Choroid plexus epithelial cell (primary cell): ENCODE data around the gene FRMD3.
"Not testable (repeated sequence)": the region's sequence is repeated elsewhere in the genome, so short reads cannot be mapped to it uniquely, and the experiment has no call there.

ENCODE experiments used
- DNase-seq: peaks from one replicate; pipeline ENCODE4 v3.0.0-alpha.2; 2010; ENCODE audit warnings: low read depth
- H3K4me3 ChIP-seq: 2 replicates; pipeline ENCODE4 v1.5.1; 2011; ENCODE audit warnings: low read depth, mild to moderate bottlenecking, control low read depth, low read length, moderate library complexity
- TF ChIP-seq, protein P1 (sequence below): conservative IDR thresholded peaks from 2 replicates; pipeline ENCODE4 v1.5.1; 2011; ENCODE audit warnings: low read depth, mild to moderate bottlenecking, control low read depth, inconsistent platforms, low read length, moderate library complexity

FRMD3 gene

DNA sequence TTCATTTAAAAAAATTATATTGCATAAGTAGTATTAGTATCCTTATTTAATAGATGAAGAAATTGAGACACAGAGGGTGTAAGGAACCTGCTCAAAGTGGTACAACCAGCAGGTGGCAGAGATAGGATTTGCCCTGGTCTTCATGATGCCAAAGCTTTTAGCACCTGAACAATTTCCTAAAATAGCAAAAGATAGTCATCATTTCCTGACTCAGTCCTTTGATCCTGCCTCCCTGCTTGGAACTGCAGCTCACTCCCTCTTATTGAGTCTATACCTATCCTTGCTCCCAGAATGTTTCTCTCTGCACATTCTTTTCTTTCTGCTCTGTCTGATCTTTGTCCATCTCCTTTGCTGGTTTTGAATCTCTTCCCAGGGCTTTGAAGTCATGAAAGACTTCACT is 155.8 kb downstream of the FRMD3 start:
- TF ChIP-seq, protein P1, sequence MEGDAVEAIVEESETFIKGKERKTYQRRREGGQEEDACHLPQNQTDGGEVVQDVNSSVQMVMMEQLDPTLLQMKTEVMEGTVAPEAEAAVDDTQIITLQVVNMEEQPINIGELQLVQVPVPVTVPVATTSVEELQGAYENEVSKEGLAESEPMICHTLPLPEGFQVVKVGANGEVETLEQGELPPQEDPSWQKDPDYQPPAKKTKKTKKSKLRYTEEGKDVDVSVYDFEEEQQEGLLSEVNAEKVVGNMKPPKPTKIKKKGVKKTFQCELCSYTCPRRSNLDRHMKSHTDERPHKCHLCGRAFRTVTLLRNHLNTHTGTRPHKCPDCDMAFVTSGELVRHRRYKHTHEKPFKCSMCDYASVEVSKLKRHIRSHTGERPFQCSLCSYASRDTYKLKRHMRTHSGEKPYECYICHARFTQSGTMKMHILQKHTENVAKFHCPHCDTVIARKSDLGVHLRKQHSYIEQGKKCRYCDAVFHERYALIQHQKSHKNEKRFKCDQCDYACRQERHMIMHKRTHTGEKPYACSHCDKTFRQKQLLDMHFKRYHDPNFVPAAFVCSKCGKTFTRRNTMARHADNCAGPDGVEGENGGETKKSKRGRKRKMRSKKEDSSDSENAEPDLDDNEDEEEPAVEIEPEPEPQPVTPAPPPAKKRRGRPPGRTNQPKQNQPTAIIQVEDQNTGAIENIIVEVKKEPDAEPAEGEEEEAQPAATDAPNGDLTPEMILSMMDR: no peak
- no peak for DNase-seq
- no peak overlapping the region for H3K4me3 ChIP-seq

DNA sequence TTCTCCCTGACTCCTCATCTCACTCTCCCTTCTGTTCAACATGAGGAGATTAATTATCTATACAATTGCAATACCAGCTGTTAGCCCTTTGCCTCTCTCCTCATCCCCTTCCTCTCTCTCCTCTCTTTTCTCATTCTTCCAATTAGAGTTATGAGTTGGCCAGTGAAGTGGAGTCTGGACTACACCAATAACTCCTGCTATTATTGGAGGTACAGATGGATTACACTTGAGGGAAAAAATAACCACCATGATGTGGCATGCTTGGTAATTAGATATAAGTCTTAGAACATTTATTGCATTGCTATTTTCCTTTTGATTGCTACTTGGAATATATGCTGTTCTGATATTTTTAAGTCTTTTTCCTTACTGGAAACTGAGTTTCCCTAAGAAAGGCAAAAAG is 159.2 kb downstream of the FRMD3 start:
- TF ChIP-seq, protein P1: no peak
- DNase-seq: no peak
- H3K4me3 ChIP-seq: no peak overlapping the region

DNA sequence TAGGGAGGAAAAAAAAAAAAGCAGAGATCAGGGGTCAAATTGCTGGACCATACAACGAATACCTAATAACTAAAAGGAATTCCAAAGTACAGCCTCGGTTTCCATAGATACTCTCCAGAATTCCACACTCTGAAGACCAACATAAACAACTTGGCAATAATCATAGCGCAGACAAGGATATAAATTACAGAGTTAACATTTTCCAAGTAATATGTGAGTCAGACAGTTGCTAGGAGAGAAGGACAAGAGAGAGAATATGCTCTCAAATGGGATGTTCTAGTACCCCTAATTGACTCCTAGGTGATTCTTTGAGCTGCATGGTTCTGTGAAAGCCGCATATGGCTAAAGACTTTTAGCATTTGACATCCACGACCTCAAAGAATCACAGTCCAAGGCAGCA is 165.2 kb downstream of the FRMD3 start:
- H3K4me3 ChIP-seq: no peak overlapping the region
- TF ChIP-seq, protein P1: no peak
- DNase-seq: no peak

DNA sequence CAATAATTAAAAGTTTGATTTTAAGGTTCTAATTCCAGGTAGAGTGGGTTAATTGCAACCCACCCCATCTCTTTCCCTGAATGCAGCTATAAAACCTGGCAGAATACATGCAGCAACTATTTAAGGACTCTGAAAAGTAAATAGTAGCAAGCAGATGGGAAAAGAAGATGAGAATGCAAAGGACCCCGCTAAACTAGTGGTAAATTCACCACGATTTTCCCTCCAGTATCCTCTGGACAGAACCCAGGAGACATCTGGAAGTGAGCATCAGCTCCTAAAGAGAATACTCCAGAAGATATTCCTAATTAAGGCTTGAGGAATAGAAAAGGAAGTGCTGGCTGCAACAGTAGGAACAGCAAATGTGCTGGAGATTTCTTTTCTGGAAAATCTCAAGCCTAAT is 170.9 kb downstream of the FRMD3 start:
- no peak for DNase-seq
- TF ChIP-seq, protein P1: no peak
- no peak overlapping the region for H3K4me3 ChIP-seq

DNA sequence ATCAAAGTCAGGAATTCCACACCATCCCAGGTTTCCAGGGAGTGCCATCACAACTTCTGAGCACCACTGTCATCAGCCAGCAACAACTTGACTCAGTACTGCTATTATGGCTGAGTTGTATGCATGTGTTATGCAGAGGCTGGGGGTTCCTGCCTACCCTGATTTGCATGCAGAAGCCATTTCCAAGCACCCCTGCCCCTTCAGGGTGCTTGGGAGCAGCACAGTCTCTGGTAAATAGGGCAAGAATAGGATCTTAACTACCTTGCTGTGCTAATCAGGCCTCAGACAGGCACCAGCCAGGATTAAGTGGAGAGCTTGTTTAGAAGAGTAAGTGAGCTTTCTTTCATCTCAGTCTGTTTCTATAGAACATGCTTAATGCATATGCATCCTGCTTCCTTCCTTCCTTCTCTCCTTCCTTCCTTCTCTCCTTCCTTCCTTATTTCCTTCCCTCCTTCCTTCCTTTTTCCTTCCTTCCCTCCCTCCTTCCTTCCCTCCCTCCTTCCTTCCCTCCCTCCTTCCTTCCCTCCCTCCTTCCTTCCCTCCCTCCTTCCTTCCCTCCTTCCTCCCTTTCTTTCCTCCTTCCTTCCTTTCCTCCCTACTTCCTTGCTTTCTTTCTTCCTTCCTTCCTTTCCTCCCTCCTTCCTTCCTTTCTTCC is 175.7 kb downstream of the FRMD3 start:
- H3K4me3 ChIP-seq: no peak overlapping the region
- no peak for DNase-seq
- TF ChIP-seq, protein P1: no peak

DNA sequence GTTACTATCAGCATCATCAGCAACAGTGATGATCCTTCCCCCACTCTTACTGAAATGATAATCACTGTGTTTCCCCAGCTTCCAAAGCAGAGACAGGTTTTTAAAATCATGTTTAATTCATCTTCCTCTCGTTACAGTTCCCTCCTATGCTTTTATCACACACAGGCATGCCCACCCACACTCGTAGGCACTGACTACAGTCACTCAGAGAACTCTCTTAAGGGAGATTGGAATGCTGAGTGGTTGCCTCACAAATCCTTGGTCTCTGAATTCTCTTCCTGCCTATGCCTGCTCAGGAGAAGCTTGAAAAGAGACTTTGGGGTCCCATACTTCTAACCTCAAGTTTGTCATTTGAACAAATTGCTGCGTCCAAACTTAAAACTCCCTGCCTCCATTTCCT is 179.2 kb downstream of the FRMD3 start:
- TF ChIP-seq, protein P1: no peak

DNA sequence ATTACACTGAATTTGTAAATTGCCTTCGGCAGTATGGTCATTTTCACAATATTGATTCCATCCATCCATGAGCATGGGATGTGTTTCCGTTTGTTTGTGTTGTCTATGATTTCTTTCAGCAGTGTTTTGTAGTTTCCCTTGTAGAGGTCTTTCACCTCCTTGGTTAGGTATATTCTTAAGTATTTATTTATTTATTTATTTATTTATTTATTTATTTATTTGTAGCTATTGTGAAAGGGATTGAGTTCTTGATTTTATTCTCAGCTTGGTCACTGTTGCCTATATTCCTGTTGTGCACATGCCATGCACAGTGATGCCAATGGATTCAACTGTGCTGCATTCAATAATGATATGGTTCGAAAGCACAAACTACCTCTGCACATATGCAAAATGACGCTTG is 179.7 kb downstream of the FRMD3 start:
- DNase-seq, H3K4me3 ChIP-seq: not testable (repeated sequence)

More for the DNA sequence above, 179.2 kb downstream of the FRMD3 start:
- no peak for DNase-seq
- H3K4me3 ChIP-seq: no peak overlapping the region
